NOMO-1 treated with DMSO at 0.1 percent for 48 hours (cell line): ENCODE results near the gene DOK6.

Experiments
- DNase-seq: peaks from one replicate; lab custom pipeline; 2025; ENCODE audit not compliant: unreplicated experiment; lab: John Stamatoyannopoulos, UW

Gene DOK6

DNA sequence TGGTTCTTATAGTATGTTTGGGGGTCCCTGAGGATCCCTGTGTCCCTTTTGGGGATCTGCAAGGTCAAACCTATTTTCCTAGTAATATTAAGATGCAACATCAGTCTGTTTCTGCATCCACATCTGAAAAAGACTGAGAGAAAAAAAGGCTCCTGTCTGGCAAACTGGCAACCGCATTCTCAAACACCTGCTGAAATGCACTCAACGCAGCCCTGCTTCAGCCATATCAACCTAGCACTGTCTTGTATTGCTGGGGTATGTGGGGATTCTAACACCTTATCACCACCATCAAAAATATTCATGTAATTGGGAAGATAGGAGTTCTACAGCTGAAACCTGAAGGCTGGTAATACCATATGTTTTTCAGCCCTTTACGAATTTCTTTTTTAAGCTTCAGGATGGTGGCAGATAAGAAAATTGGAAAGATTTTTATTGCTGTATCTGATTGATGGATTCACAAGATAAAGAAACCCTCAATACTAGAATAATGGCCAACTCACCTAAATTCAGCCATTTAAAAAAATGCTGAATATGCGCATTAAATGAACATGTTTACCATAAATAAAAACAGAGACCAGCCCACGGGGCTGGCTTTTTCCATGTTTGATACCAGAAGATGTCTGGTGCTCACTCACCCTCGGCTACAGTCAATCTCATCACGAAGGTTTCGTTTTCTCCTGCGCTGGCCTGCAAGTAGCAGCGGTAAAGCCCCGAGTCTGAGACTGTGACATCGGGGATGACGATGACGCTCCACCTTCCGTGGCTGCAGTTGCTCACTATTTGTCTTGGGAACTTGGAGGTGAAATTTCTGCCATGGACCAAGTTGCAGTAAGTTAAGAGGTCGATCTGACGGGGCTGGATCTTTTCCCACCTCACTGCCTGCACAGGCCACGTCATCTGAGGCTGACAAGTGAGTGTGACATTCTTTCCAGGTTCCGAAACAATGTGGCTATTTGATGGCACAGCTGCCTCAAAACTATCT, 494.7 kb downstream of the DOK6 start:
- DNase-seq = no peak

DNA sequence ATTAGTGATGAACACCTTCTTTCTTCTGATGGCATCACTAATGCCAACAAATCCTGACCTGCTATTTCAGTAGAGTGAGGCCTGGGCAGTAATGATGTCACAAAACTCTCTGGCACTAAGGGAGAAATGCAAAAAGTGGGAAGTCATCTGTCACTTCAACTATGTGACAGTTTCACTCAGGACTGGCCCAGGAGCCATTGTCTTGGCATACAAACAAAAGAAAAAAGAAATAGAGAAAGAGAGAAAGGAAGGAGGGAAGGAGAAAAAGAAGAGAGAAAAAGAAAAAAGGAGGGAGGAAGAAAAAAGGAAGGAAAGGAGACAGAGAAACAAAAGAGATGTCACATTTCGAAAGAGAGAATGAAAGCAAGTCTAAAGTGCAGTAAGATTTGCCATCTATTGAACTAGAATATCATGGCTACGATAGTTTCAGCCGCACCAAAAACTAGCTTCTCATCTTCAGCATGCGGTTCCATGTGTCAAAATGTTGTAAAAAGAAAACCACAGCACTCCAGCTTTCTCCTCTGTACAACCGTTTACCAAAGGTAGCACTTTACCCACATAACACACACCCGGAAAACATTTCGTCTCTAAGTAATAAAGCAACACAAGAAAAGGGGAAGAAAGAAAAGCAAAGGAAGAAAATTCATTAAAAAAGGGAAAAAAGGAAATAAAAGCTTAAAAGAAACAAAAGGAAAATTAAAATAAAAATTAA, 496.9 kb downstream of the DOK6 start:
- peak; percentile 27 for DNase-seq

GRCh38 chr18:69898241-69898861, 497.7 kb downstream of the DOK6 start:
- DNase-seq = peak; percentile 25
